KMS-11 (cell line): ENCODE results near the gene DGKB.

Experiments used
- H2AFZ ChIP-seq: fragments of 200-600 bp; sonication (generic); 2 replicates; pipeline ENCODE4 v1.6.1; 2016; ENCODE audit warnings: antibody characterized with exemption, mixed run types, low read depth
- H3K27ac ChIP-seq: fragments of 200-600 bp; sonication (generic); 2 replicates; pipeline ENCODE4 v1.6.1; 2016; ENCODE audit warnings: mild to moderate bottlenecking, mixed run types
- H3K27me3 ChIP-seq: fragments of 200-600 bp; sonication (generic); 2 replicates; pipeline ENCODE4 v1.6.1; 2017; ENCODE audit warnings: mild to moderate bottlenecking, low read depth, mixed run types, moderate library complexity; ENCODE audit not compliant: insufficient read depth
- H3K36me3 ChIP-seq: fragments of 200-600 bp; sonication (generic); 2 replicates; pipeline ENCODE4 v1.6.1; 2017; ENCODE audit warnings: mild to moderate bottlenecking, mixed run types; ENCODE audit not compliant: insufficient read depth
- H3K4me1 ChIP-seq: fragments of 200-600 bp; sonication (generic); 2 replicates; pipeline ENCODE4 v1.6.1; 2016; ENCODE audit warnings: mild to moderate bottlenecking, low read depth, mixed run types; ENCODE audit not compliant: poor library complexity, severe bottlenecking
- H3K4me2 ChIP-seq: fragments of 200-600 bp; sonication (generic); 2 replicates; pipeline ENCODE4 v1.7.0; 2016; ENCODE audit warnings: mild to moderate bottlenecking, mixed run types
- H3K4me3 ChIP-seq: fragments of 200-600 bp; sonication (generic); IDR thresholded peaks from 2 replicates; pipeline ENCODE4 v1.6.1; 2017; ENCODE audit warnings: low read depth, low read length, mixed read lengths; ENCODE audit not compliant: insufficient read depth
- H3K79me2 ChIP-seq: fragments of 200-600 bp; sonication (generic); 2 replicates; pipeline ENCODE4 v1.6.1; 2016; ENCODE audit warnings: low read depth, mixed run types; ENCODE audit not compliant: insufficient read depth
- H3K9ac ChIP-seq: fragments of 200-600 bp; sonication (generic); 2 replicates; pipeline ENCODE4 v1.6.1; 2016; ENCODE audit warnings: mild to moderate bottlenecking, mixed run types
- H4K20me1 ChIP-seq: fragments of 200-600 bp; sonication (generic); 2 replicates; pipeline ENCODE4 v1.6.1; 2016; ENCODE audit warnings: mild to moderate bottlenecking, mixed run types; ENCODE audit not compliant: insufficient read depth
- CTCF ChIP-seq: fragments of 200-600 bp; sonication (generic); conservative IDR thresholded peaks from 2 replicates; pipeline ENCODE4 v1.6.1; 2017; ENCODE audit warnings: low read depth, mild to moderate bottlenecking, antibody characterized with exemption, low read length, moderate library complexity, mixed read lengths

DGKB gene

GRCh38 chr7:14734839-14735321 is 167.7 kb downstream of the DGKB start:
- Histone ChIP-seq H3K27me3 (no peaks in the 10 kb centered on the region), H3K9ac (no peak overlapping the region), H4K20me1 (no peaks in the 10 kb centered on the region), H3K4me1 (no peaks in the 10 kb centered on the region), H3K79me2 (no peaks in the 10 kb centered on the region), H3K4me2 (no peak overlapping the region), H3K27ac (no peak overlapping the region), H3K36me3 (no peaks in the 10 kb centered on the region), H3K4me3 (no peak overlapping the region), H2AFZ (no peak overlapping the region)
- peak; percentile 41; the same call in 1 of the 2 replicates for TF ChIP-seq CTCF

GRCh38 chr7:14720785-14721184 is 181.8 kb downstream of the DGKB start:
- no peak overlapping the region for H3K27ac ChIP-seq
- H3K36me3 ChIP-seq, result no peaks in the 10 kb centered on the region
- no peak overlapping the region for H3K4me3 ChIP-seq
- no peak overlapping the region for H3K9ac ChIP-seq
- no peak for TF ChIP-seq CTCF
- H2AFZ ChIP-seq, result no peak overlapping the region
- no peaks in the 10 kb centered on the region for H3K27me3 ChIP-seq
- H4K20me1 ChIP-seq, result no peaks in the 10 kb centered on the region
- no peaks in the 10 kb centered on the region for H3K4me1 ChIP-seq
- no peak overlapping the region for H3K4me2 ChIP-seq
- no peaks in the 10 kb centered on the region for H3K79me2 ChIP-seq

- Histone ChIP-seq H3K9ac (no peak overlapping the region), H3K27ac (no peak overlapping the region), H4K20me1 (no peaks in the 10 kb centered on the region), H3K36me3 (no peaks in the 10 kb centered on the region), H2AFZ (no peak overlapping the region), H3K79me2 (no peaks in the 10 kb centered on the region), H3K4me1 (no peaks in the 10 kb centered on the region), H3K4me3 (no peak overlapping the region), H3K27me3 (no peaks in the 10 kb centered on the region), H3K4me2 (no peak overlapping the region)
- peak; percentile 79 for TF ChIP-seq CTCF
Observed at GRCh38 chr7:14717816-14718215, 184.7 kb downstream of the DGKB start.

- Histone ChIP-seq H3K79me2 (no peaks in the 10 kb centered on the region), H3K27me3 (no peaks in the 10 kb centered on the region), H3K4me1 (no peaks in the 10 kb centered on the region), H2AFZ (no peak overlapping the region), H3K36me3 (no peaks in the 10 kb centered on the region), H3K9ac (no peak overlapping the region), H3K4me2 (no peak overlapping the region), H4K20me1 (no peaks in the 10 kb centered on the region), H3K27ac (no peak overlapping the region), H3K4me3 (no peak overlapping the region)
- no peak for TF ChIP-seq CTCF
Observed at GRCh38 chr7:14717169-14717568, 185.4 kb downstream of the DGKB start.
